NCI-H128 (cell line): ENCODE results near the gene DAP3.
"Not testable (repeated sequence)": the region's sequence is repeated elsewhere in the genome, so short reads cannot be mapped to it uniquely, and the experiment has no call there.

Source experiments
- DNase-seq: peaks from one replicate; lab custom pipeline; 2025; ENCODE audit not compliant: unreplicated experiment; lab: John Stamatoyannopoulos, UW

DAP3 gene

GRCh38 chr1:155767399-155767989, 78.6 kb downstream of the DAP3 start:
- DNase-seq: not testable (repeated sequence)

- no peak for DNase-seq
These were observed 80.4 kb downstream of the DAP3 start for GRCh38 chr1:155769257-155769656.

GRCh38 chr1:155773221-155773620, 84.3 kb downstream of the DAP3 start:
- DNase-seq: no peak

GRCh38 chr1:155776414-155776813, 87.5 kb downstream of the DAP3 start:
- DNase-seq: no peak

GRCh38 chr1:155777582-155777981, 88.7 kb downstream of the DAP3 start:
- no peak for DNase-seq
